ENCODE measurements around the gene KCND1. TPM values are rescaled to one million over a fixed set of nuclear protein-coding genes. Genes with fewer than 3 reads are reported as not detected.
"Not testable (repeated sequence)": the region's sequence is repeated elsewhere in the genome, so short reads cannot be mapped to it uniquely, and the experiment has no call there.

Gene KCND1
- 3.0 TPM for total RNA-seq

DNA sequence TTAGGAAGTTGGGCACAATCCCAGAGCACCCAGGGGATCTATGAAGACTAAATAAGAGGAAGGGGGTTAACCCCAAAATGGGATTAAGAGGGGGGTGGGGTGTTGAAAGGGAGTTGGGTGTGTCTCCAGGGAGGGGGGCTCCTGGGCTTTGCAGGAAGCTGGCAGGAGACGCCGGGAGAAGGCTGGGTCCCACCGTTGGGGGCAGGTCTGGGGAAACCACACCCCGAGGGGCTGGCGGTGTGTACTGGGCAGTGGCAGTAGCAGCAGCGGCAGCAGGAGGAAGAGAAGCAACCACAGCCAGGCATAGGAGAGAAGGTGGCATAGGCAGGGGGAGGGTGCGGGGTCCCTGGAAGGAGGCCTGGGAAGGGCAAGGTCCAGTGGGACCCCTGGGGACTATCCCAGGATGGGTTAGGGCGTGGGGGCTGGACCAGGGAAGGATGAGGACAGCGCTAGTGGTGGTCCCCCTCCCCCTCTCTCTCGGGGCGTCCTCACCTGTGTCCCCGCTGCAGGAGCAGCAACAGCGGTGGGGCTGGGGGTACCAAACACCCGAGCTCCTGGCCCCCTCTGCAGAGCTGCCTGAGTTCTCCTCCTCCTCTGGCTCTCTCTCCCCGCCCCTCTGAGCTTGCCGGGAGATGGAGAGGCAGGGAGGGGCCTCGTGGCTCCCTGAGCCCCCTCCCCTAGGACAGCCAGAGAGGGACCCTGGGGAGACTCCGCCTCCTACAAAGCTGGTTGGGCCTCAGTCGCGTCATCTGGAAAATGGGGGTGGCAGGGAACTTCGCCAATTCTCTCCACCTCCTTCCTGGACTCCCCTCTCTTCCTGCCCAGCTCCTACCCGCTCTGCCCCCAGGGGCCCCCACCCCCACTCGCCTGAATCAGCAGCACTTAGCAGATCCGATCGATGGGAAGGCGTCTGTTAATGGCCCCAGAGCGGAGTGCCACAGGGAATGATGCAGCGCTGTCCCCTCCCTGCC is at the start of gene KCND1:
Gene KCND1, minus strand, starts transcription at position 596 of the 971 bp plus-strand sequence. CDS start 1,573 bp downstream, outside the sequence.
- peak in 2 of 3 donors; percentile 16 to 38 for DNase-seq (ENCODE audit: low read depth in 2 of 3, low spot score in 2 of 3)

DNA sequence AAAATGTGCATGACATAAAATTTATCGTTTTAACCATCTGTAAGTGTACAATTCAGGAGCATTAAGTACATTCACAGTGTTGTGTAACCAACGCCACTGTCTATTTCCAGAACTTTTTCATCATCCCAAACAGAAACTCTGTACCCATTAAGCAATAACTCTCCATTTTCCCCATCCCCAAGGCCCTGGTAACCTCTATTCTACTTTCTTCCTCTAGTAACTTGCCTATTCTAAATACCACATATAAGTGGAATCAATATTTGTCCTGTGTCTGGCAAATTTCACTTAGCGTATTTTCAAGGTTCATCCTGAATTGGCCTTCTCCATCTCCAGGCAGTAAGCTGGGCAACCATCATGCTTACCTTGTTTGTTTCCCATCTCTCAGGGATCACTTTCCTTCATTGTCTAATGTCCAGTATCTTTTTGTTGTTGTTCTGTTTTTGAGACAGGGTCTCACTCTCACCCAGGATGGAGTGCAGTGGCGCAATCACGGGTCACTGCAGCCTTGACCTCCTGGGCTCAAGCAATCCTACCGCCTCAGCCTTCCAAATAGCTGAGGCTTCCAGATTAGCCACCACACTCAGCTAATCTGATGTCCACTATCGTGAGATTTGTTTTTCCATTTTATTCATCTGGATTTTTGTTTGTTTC is 48.1 kb upstream of the KCND1 start:
- no peak for DNase-seq (ENCODE audit: low read depth in 2 of 3, low spot score in 2 of 3)

DNA sequence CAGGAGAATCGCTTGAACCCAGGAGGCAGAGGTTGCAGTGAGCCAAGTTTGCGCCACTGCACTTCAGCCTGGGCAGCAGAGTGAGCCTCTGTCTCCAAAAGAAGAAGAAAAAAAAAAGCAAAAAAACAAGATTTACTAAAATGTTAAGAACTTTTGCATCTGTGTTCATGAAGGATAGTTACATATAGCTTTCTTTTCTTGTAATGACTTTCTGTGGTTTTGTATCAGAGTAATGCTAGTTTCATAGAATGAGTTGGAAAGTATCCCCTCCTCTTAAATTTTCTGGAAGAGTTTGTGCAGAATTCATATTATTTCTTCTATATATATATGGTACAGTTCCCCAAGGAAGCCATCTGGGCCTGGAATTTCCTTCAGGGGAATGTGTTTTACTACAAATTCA is 47.4 kb upstream of the KCND1 start:
- DNase-seq (ENCODE audit: low read depth in 2 of 3, low spot score in 2 of 3) = no peak

DNA sequence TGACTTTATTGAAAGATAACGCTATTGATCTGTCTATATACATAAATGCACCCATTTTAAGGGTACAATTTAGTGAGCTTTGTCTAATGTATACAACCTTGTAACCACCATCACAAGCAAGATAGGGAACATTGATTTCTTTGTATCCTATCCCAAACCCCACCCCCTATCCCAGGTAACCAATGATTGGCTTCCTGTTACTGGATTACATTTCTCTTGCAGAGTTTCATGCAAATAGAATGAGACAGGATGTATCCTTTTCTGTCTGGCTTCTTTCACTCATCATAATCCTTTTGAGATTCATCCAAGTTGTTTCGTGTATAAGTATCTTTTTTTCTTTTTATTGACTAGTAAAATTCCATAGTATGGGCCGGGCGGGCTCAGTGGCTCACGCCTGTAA is 32.1 kb upstream of the KCND1 start:
- DNase-seq (ENCODE audit: low read depth in 2 of 3, low spot score in 2 of 3) = no peak

DNA sequence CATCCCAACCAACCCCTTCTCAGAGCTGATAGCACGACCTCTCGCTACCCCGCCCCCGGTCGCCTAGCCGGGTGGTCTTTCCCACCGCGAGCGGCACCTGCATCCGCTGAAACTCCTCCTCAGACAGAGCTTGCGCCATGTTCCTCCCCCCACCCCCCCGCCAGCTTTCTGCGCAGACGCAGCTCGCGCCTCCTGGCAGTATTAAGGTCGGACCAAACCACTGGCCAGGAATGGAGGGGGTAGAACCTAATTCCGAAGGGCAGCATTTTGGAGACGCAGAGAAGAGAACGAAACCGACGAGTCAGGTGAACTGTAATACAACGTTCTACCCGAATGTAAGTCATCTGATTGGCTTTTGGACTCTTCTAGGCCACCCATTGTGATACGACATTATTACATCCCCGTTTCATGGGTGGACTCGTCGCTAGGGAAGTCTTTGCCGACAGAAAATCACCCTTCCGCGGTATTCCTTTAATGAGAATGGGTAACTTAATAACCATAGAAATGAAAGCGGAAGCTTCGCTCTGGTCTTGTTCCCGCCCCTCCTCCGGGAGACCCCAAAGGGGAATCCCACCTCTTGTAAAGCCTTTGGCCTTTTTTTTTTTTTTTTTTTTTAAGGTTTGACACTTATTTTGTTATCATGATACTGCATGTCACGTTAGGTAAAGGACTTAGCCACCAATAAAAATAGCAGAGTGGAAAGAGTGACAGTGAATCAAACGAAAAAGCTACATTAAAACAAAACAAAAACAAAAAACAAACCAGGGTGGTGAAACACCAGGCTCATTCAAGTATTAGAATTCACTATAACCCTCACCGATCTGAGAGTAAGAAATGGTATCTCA is 30.7 kb upstream of the KCND1 start, which contains the start of gene GRIPAP1:
Gene GRIPAP1, minus strand, starts transcription at position 174 of the 845 bp plus-strand sequence. Its CDS starts 35 bp downstream, at position 139.
- DNase-seq (ENCODE audit: low read depth in 2 of 3, low spot score in 2 of 3) = peak; percentile 82 to 95 (median 90)

DNA sequence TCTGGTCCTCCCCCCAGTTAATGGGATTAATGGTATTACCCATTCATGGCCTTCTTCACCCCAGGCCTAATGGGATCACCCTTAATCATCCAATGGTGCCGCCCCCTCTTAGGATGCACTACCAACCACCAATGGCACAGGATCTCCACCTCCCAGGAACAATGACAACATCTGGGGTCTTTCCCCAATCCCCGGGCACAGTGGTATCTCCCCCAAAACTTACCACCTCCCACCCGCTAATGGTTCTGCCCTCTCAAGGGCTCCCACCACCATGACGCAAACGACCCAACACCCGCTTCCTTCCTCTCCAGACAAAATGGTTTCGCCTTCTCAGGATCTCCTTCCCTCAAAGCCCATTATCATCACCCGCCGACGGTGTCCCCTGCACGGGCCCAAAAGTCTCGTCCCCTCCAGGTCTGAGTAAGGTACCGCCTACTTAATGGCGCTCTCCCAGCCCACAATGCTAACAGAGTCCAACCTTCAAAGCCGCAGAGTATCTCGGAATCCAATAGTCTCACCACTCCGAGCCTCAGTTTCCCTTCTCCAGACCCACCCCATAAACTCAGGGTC is 30.0 kb upstream of the KCND1 start:
- DNase-seq (ENCODE audit: low read depth in 2 of 3, low spot score in 2 of 3) = peak in 2 of 3 donors; percentile 84 to 90

DNA sequence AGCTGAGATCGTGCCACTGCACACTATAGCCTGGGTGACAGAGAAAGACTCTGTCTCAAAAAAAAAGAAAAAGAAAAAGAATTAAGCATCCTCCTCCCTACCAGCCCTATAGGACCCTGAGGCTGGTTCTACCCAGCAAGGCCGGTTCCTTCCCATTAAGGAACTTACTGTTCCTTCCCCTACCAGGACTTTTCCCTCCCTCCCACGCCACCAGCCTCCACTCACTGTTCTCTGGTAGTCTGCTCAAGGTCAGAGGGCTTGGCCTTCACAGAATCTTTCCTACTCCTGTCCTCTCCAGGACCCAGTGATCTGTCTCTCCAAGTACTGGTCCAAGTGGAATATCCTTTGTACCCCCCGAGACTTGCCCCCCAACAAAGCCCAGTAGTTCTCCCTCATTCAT is 29.0 kb upstream of the KCND1 start:
- DNase-seq (ENCODE audit: low read depth in 2 of 3, low spot score in 2 of 3) = no peak

DNA sequence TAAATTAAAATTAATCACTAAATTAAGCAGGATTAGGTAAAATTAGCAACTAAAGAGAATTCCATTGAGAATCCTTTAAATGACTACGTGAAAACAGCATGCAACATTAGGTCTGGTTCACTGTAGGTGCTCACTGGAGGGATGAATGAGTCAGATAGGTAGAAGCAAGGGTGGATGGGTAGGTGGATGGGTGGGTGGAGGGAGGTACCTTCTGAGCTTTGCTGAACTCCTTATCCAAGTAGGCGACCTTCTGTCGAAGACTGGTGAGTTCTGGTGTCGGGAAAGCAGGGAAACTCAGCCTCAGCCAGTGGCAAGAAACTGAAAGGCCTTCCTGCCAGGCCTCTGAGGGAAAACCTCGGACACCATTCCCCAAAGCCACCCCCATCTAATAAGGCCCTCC is 27.4 kb upstream of the KCND1 start:
- DNase-seq (ENCODE audit: low read depth in 2 of 3, low spot score in 2 of 3) = no peak

DNA sequence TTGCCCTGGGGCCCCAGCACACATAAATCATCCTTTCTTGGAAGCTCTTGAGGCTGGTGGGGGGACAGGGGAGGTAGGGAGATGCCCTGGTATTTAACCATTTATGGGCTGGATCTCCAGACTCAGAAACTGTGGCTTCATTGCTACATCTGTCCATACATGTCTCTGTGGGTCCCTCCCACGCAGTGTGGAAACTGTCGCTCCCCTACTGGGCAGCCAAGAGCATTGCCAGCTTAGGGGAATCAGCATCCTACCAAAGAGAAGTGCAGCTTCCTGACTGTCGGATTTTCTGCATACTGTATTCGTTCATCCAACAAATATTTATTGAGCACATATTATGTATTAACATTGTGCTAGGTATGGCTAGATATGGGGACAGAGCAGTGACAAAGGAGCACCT is 26.7 kb upstream of the KCND1 start:
- no peak for DNase-seq (ENCODE audit: low read depth in 2 of 3, low spot score in 2 of 3)

DNA sequence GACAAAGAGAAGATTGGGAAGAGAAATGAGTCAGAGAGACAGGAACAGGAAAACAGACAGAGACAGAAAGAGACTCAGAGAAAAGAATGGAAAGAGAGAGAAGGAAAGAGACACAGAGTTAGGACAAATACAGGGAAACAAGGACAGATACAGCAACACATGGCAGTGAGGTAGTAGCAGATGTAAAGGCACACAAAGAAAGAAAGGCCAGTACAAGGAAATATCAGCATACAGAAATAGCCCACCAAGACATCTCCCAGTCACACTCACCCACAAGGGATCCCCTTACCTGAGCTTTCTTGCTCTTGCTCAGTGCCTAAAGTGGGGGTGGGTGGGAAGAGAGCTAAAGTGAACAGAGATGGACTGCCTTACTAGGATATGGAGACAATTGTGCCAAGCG is 26.2 kb upstream of the KCND1 start:
- no peak for DNase-seq (ENCODE audit: low read depth in 2 of 3, low spot score in 2 of 3)

DNA sequence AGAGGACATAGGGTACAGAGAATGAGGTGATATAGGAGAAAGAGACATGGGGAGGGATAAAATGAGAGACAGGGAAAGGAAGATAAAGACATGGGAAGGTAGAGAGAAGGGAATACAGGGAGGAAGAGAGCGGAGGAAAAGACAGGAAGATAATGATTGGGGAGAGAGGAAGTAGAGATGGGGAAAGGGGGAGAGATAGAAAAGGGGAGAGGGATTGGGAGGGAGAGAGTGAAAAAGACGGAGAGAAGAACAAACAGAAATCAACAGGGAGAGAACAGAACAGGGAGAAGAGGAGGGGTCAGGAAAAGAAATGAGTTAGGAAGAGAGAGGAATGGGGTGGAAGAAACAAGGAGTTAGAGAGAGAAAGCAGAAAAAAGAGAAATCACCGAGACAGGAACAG is 25.8 kb upstream of the KCND1 start:
- no peak for DNase-seq (ENCODE audit: low read depth in 2 of 3, low spot score in 2 of 3)

DNA sequence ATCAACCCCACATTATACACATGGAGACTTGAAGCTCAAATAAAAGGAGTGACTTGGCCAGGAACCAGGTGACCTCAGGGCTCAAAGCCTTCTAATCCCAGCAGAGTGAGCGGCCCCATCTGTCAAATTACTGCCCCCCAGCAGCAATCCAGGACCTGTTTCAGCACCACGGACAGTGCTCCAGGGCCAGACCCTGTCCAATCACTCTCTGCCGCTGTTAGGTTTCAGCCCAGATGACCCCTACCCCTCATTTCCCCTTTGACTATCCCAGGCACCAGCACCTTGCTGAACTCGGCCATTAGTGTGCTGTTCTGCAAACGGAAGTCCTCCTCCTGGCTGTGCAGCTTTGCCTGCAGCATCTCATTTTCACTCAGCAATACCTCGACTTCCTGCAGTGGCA is 25.3 kb upstream of the KCND1 start:
- DNase-seq (ENCODE audit: low read depth in 2 of 3, low spot score in 2 of 3) = no peak

DNA sequence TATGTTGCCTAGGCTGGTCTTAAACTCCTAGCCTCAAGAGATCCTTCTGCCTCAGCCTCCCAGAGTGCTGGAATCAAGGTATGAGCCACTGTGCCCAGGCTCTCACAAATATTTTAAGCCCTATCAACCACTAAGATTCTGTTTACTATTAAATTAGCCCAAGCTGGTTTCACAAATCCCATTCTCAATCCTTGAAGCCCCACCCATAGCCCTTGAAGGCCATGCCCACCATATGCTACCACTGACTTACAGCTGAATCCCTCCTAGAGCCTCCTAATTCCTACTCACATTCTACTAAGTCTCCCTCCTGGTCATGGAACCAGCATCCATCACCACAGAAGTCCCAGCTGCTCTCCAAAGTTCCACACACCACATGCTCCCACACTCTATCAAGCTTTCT is 20.7 kb upstream of the KCND1 start:
- DNase-seq (ENCODE audit: low read depth in 2 of 3, low spot score in 2 of 3) = no peak

DNA sequence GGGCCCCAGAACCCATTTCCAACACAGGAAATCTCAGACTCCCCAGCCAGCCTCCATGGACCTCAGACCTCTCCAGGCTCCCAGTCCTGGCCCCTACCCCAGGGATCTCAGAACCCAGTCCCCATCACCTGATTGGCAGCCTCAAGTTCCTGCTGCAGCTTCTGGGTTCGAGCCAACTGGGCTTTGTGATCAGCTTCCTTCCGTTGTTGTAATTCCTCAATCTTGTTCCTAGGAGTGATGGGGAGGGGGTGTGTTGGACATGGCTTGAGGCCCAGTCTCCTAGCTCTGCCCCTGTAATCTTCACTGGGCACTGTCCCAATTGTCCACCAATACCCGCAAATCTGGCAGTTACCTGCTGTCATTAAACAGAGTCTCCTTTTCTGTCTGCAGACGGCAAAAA is 17.8 kb upstream of the KCND1 start:
- no peak for DNase-seq (ENCODE audit: low read depth in 2 of 3, low spot score in 2 of 3)

DNA sequence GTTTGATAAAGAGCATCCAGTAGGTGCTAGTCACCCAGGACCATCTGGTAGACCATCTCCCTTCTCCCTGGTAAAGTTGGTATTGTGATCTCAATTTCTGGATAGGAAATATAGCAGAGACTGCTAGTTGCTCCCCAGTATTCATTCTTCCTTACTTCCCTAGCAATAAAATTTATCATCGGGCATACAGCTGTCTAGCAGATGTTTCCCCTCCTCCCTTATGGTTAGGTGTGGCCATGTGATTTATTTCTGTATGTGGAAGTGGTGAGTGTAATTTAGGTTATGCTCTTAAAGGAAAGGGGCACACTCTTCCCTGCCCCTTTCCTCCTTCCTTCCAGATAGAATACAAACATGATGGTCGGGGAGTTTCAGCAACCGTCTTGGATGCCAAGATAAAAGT is 12.3 kb upstream of the KCND1 start:
- DNase-seq (ENCODE audit: low read depth in 2 of 3, low spot score in 2 of 3) = no peak

DNA sequence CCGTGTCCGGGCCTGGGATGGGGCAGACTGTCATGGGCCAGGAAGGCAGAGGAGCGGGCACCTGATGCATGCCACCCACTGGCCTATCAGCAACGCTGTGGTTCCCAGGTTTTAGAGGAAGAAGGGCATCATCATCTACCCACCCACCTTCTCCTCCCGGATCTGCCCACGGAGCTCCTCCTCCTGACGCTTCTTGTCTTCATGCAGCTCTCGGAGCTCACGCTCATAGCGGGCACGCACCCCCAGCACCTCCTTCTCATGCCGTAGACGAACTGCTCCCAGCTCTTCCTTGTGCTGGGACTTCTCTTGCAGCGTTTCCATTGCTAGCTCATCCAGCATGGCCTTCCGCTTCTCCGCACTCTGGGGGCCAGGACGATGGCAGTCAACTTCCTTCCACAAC is 11.4 kb upstream of the KCND1 start:
- DNase-seq (ENCODE audit: low read depth in 2 of 3, low spot score in 2 of 3) = no peak

DNA sequence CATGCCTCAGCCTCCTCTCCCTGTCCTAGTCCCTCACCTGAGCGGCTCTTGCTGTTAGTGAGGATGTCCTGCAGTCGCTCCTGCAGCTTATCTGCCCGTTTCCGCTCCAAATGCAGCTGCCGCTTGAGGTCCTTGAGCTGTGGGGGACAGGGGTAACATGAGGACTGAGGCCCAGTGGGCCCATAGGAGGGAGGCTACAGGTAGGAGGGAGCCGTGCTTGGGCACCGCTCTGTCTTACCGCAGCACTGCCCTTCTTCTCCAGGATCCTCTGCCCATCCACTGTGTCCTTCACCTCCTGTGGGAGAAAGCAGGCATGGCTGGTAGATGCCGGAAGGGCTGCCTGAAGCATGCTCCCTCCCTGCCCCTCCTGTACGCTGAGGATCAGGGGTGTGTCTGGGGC is 9.5 kb upstream of the KCND1 start:
- DNase-seq (ENCODE audit: low read depth in 2 of 3, low spot score in 2 of 3) = no peak

DNA sequence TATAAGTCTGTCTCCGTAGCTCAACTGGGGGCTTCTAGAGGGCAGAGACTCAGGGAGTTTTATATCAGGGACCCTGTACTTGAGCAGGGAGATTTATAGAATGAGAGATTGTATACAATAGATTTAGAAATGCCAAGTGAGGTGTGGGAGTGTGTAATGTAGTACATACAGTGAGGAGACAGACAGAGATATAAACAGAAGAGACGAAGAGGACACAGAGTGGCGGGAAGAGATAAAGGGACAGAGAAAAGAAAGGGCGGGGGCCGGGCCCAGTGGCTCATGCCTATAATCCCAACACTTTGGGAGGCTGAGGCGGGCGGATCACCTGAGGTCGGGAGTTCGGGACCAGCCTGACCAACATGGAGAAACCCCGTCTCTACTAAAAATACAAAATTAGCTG is 8.7 kb upstream of the KCND1 start:
- DNase-seq (ENCODE audit: low read depth in 2 of 3, low spot score in 2 of 3) = not testable (repeated sequence)

DNA sequence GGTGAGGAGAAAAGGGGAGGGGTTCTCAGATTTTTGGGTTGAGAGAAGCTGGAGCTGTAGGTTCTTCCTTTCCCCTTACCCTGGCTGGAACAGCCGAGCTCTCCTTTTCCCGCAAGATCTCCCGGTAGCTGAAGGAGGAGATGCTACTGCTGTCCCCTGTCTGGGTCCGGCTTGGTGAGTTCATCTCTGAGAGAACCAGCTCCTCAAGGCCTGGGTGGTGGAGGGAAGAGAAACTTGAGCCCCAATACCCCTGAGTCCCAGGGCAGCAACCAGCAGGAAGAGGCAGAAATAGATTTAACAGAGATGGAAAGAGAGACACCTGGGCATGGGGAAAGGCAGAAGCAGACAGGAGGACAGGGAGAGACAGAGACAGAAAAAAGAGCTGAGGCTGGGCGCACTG is 6.6 kb upstream of the KCND1 start:
- DNase-seq (ENCODE audit: low read depth in 2 of 3, low spot score in 2 of 3) = no peak

DNA sequence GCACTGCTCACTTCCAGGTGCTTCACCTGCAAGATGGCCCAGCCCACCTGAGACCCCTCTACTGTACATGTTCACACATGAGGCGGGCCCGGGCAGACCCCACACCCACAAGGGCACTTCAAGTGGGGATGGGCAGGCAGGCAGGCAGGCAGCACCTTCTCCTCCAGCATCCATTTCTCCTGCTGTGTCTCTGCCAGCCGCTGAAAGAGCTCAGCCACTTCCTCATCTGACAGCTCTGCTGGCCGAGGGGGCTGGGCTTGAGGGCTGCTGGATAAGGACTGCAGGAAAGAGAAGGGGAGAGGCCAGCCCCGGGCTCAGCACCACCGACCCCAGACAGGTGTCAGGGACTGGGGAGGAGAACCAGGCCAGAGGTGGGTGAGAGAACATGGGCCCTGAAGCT is 4.4 kb upstream of the KCND1 start:
- peak in 2 of 3 donors; percentile 11 to 35 for DNase-seq (ENCODE audit: low read depth in 2 of 3, low spot score in 2 of 3)

DNA sequence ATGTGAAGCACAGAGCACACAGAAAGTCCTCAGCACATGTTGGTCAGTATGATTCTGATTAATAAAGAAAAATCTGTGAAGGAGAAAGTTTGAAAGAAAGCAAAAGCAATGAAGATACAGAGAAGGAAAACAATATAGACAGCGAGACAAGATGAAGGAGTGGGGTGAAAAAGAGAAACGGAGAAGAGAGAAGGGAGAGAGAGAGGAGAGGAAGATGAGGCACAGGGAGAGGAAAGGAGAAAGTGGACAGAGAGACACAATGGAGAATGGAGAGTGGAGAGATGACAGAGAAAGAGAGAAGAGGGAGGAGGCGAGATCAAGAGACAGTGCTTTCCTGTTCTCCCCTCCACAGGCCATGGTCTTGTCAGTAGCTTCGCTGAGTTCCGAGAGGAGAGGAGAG is 3.9 kb upstream of the KCND1 start:
- DNase-seq (ENCODE audit: low read depth in 2 of 3, low spot score in 2 of 3) = no peak

All from hematopoietic multipotent progenitor cell (in vitro differentiated cells).